WI38 (cell line): Measurements from ENCODE around the gene ZNF280A.

Experiments used
- H3K4me3 ChIP-seq: 2 replicates; pipeline ENCODE4 v1.5.1; 2011; ENCODE audit warnings: low read depth, mild to moderate bottlenecking, control low read depth, low read length
- TF ChIP-seq, protein P1 (sequence below): IDR thresholded peaks from 2 replicates; pipeline ENCODE4 v1.5.1; 2012; ENCODE audit warnings: low read depth, mild to moderate bottlenecking, control low read depth, low read length

Gene ZNF280A

DNA sequence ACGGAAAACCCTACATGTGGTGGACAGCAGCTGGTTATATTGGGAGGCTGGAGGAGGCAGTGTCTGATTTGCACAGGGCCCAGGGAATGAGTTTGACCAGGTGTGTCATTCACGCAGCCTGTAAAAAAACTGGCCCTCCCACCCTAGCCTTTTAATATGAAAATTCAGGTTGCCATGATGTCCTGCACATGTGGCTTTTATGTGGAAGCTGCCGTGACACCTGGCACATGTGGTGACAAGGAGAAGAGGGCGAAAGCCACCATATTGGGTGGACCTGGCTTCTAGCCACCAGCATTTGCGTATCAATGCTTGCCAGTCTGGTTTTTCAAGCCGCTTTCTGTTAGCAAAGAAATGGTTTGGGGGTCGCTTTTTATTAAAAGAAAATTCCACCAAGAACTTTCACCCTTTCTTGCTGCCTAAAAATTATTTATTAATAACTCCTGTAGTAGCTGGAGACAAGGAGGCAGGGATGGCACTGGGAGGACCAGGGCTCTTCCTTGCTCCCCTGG is 54.9 kb downstream of the ZNF280A start:
- no peak overlapping the region for H3K4me3 ChIP-seq
- TF ChIP-seq, protein P1, sequence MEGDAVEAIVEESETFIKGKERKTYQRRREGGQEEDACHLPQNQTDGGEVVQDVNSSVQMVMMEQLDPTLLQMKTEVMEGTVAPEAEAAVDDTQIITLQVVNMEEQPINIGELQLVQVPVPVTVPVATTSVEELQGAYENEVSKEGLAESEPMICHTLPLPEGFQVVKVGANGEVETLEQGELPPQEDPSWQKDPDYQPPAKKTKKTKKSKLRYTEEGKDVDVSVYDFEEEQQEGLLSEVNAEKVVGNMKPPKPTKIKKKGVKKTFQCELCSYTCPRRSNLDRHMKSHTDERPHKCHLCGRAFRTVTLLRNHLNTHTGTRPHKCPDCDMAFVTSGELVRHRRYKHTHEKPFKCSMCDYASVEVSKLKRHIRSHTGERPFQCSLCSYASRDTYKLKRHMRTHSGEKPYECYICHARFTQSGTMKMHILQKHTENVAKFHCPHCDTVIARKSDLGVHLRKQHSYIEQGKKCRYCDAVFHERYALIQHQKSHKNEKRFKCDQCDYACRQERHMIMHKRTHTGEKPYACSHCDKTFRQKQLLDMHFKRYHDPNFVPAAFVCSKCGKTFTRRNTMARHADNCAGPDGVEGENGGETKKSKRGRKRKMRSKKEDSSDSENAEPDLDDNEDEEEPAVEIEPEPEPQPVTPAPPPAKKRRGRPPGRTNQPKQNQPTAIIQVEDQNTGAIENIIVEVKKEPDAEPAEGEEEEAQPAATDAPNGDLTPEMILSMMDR = no peak

DNA sequence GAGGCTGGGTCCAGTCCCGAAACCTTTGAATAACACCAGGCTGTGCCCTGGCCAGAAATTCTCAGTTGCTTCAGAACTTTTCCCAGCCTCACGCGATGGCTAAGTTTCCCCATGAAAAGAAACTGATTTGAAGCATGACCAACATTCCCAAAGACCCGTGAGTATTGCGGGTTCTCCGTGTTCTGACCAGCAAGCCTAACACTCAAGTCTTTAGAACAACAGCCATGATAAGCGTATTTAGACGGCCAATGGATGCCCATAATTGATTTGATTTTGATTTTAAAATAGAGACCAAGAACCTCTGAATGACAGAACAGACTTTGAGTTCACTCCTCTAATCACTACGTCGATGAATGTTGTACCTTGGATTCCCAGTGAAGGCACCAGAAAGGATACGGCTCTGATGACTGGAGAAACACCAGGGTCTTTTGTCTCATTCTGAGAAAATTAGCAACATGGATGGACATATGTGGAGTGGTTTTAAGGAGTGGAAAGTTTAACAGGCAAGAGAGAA is 55.5 kb downstream of the ZNF280A start:
- no peak overlapping the region for H3K4me3 ChIP-seq

GRCh38 chr22:22463855-22464540 is 56.1 kb downstream of the ZNF280A start:
- TF ChIP-seq, protein P1 = peak; percentile 36

More for the DNA sequence above, 55.5 kb downstream of the ZNF280A start:
- TF ChIP-seq, protein P1 = no peak

More at GRCh38 chr22:22463855-22464540, 56.1 kb downstream of the ZNF280A start:
- no peak overlapping the region for H3K4me3 ChIP-seq
